Activated T-helper 1 cell treated with anti-CD3 and anti-CD28 coated beads, Interleukin-2, amount 50 U/mL, for 16 hours (primary cell): ENCODE measurements around the gene P4HTM.

Experiments
- DNase-seq, 2 donors: peaks; one replicate each; pipeline ENCODE4 v3.0.0-alpha.2; 2020; ENCODE audit warnings: low read depth in 1 of 2, low spot score in 1 of 2

The P4HTM gene

GRCh38 chr3:48983096-48983495 is 6.9 kb upstream of the P4HTM start:
- DNase-seq: no peak

DNA sequence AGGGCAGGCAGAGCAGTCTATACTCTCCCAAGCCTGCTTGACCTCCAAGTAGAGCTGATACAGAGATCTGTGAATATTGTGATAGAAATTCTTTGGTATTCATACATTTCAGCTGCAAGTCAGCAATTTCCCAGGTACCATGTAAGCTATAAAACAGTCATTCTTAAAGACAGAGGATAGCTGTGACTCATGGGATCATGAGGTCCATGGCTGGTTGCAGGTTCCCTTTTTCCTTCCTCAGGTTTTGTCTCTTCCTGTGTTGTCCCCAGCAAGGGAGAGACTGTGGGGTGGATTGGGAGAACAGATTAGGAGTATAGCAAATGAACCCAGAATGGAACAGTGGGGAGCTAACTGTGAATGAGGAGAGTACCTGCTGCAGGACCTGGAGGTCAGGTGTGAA is 5.4 kb upstream of the P4HTM start:
- DNase-seq: no peak

DNA sequence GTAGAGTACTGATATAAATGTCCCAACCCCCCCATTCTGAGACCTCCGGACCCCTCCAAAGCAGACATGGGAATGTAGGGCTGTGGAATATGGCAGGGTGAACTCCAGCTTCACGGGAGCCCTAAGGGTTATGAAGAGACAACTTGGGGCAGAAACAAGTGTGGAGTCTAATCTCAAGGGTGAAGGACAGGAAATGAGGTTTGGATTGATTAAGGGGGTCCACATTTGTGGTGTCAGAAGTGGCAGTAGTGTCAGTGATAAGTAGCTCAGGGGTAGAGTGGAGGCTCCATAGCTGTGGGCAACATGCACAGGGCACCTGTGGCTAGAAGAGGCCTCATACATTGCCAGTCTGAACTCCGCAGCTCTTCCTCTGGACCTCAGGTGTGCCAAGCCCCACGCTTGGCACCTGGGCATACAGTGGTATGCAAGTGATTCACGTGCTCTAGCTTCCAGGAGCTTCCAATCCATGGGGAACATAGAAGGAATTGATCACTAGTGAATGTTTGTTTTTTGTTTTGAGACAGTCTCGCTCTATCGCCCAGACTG is 4.1 kb upstream of the P4HTM start:
- no peak for DNase-seq

- no peak for DNase-seq
Measured at GRCh38 chr3:48989126-48989795, 780 bp upstream of the P4HTM start.

- DNase-seq: no peak
Measured at GRCh38 chr3:48990636-48991469, 812 bp downstream of the P4HTM start.

DNA sequence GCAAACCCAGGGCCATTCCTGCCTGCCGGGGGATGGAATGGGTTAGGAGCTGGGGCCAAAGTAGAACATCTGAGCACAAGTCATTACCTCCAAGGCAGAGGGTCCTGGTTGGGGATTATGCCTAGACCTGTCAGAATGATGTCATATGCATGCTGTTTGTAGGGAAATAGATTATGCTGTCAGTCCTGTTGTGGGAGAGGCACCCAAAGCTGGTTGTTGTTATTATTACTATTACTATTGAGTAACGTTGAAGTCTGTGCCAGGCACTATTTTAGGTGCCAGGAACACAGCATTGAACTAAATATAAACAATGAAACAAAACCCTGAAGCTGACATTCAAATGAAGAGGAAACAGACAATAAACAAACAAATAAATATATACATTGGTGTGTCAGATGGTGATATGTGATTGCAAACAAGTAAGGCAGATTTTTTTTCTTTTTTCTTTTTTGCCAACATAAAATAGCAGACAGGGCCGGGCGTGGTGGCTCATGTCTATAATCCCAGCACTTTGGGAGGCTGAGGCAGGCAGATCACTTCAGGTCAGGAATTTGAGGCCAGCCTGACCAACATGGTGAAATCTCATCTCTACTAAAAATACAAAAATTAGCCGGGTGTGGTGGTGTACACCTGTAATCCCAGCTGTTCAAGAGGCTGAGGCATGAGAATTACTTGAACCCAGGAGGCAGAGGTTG is 2.0 kb downstream of the P4HTM start:
- DNase-seq: no peak

- no peak for DNase-seq
Measured at GRCh38 chr3:48993834-48994233, 3.8 kb downstream of the P4HTM start.

DNA sequence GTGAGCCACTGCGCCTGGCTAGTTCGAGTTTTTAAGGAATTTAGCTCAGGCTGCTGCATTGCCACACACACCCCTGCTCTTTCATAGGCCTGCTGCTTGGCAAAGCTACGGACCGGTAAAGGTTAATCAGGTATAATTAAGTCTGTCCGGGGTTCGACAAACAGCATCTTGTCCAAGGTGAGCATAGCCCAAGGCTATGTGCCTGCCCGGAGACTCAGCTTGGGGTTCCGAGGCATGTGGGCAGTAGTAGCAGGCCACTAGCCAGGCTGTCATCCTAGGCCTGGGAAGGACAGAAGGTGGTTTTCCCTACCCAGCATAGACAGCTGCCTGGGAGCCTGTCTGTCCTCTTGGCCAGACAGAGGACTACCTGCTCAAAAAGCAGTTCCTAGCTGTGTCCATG is 6.6 kb downstream of the P4HTM start:
- no peak for DNase-seq

DNA sequence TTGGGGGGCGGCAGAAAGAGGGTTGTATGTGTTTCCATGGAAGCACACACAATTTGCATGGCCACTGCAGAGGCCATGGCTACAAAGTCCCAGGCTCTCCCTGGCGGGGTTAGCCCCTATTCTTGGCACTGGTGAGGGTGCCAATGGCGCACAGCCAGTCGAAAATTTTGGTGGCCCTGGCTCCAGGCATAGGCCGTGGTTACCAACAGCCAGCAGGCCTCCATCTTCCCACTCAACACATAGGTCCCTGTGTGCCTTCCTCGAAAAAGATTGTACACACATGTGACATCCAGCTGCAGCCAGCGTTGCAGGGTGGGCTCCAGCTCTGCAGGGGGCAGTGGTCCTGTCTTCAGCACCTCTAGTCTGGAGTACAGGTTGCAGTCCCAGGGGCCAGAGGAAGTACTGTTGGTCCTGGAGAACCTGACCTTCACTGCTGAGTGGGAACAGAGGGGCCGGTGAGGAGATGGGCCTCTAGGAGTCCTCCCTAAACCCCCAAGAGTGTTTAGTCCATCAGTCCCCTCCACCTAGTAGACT is 7.1 kb downstream of the P4HTM start:
- DNase-seq: no peak

- DNase-seq: no peak
Measured at GRCh38 chr3:48997714-48998637, 7.9 kb downstream of the P4HTM start.

- no peak for DNase-seq
Measured at GRCh38 chr3:48999085-48999858, 9.2 kb downstream of the P4HTM start.

DNA sequence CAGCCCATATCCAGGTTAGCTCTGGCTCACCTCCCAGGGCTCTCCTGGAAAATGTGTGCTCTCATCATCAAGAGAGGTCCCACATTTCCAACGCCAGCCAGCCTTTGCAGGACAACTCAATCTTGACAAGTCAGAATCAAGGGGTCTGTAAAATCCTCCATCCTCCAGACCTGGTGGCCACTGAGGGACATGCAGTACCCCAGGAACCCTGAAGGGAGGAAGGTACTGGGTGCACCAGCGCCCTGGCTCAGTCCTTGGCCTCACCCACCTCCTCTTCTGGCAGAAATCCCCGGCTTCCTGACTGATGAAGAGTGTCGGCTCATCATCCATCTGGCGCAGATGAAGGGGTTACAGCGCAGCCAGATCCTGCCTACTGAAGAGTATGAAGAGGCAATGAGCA is 11.1 kb downstream of the P4HTM start:
- no peak for DNase-seq

DNA sequence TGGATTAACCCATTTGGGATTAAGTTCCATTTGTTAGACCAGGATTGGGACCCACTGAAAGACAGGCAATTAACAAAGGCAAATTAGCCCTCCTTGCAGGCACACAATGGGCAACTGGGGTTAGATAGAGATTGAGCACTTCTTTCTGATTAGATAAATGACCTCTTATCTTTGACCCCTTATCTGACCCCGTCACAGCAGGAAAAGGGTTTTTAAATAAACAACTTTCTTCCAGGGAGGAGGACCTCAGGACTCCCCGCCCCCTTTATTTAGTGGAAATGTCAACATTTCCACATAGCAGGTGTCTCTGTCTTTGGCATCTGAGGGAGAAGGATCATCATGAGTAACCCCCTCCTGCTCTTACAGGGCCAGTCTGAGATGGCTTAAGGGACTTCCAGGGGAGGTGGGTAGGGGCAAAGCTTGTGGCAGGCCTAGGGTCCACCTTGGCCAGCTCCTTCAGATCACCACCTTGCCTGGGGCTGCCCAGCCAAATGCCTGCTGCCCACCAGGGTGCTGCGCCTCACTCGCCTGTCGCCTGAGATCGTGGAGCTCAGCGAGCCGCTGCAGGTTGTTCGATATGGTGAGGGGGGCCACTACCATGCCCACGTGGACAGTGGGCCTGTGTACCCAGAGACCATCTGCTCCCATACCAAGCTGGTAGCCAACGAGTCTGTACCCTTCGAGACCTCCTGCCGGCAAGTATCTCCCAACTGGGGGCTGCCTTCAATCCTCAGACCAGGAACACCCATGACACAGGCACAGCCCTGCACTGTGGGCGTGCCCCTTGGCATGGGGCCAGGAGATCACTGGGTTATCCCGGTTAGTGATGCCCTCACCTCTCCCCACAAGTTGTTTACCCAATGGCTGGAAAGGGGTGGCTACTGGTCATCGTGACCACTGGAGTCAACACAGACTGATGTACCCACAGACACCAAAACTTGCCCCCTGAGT is 14.6 kb downstream of the P4HTM start:
- no peak for DNase-seq

GRCh38 chr3:49005303-49005680 is 15.3 kb downstream of the P4HTM start:
- DNase-seq: no peak

- no peak for DNase-seq
Measured at GRCh38 chr3:49005998-49006397, 16.0 kb downstream of the P4HTM start.

DNA sequence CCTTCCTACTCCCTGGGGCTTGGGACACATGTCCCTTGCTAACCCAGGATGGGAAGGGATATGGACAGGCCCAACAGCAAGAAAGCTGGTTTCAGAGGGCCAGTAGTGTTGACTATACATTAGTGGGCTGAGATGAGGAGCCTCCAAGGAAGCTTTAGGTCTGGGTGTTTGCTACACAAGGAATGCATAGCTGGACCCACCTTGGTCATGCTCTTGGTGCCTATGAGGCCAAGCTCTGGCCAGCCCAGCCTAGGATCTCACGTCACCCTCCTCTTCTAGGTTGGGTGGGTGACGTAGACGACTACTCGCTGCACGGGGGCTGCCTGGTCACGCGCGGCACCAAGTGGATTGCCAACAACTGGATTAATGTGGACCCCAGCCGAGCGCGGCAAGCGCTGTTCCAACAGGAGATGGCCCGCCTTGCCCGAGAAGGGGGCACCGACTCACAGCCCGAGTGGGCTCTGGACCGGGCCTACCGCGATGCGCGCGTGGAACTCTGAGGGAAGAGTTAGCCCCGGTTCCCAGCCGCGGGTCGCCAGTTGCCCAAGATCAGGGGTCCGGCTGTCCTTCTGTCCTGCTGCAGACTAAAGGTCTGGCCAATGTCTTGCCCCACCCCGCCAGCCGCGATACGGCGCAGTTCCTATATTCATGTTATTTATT is 16.5 kb downstream of the P4HTM start:
- no peak for DNase-seq

- DNase-seq: peak; percentile 93 to 95
Measured at GRCh38 chr3:49007068-49007770, 17.2 kb downstream of the P4HTM start, which contains the start of gene WDR6. TSS of gene WDR6 (plus strand) at chr3:49007391. CDS start at chr3:49007432, 41 bp downstream.
